Neural crest cell (in vitro differentiated cells): ENCODE results near the gene TUBGCP2. TPM values are rescaled to one million over a fixed set of nuclear protein-coding genes. Genes with fewer than 3 reads are reported as not detected.

Experiments
- DNase-seq: peaks from one replicate; pipeline ENCODE4 v3.0.0; 2021; ENCODE audit warnings: low read depth, mixed read lengths, low spot score
- H3K27ac Mint-ChIP-seq: one replicate; pipeline ENCODE4 v1.8.0; 2021; ENCODE audit warnings: mild to moderate bottlenecking, mixed read lengths; ENCODE audit not compliant: unreplicated experiment
- H3K27me3 Mint-ChIP-seq: 2 replicates; pipeline ENCODE4 v1.8.0; 2021; ENCODE audit warnings: low read depth, mild to moderate bottlenecking, mixed read lengths
- H3K36me3 Mint-ChIP-seq: 2 replicates; pipeline ENCODE4 v1.8.0; 2021; ENCODE audit warnings: low read depth, mild to moderate bottlenecking, mixed read lengths
- H3K4me1 Mint-ChIP-seq: 2 replicates; pipeline ENCODE4 v1.8.0; 2021; ENCODE audit warnings: mixed read lengths
- H3K4me3 Mint-ChIP-seq: one replicate; pipeline ENCODE4 v1.8.0; 2021; ENCODE audit warnings: mild to moderate bottlenecking, mixed read lengths
- H3K9me3 Mint-ChIP-seq: 2 replicates; pipeline ENCODE4 v1.8.0; 2021; ENCODE audit warnings: mixed read lengths
- CTCF ChIP-seq: fragments of 200-600 bp; sonication (generic); conservative IDR thresholded peaks from 2 replicates; pipeline ENCODE4 v1.5.0; 2021; ENCODE audit warnings: antibody characterized with exemption, mild to moderate bottlenecking
- microRNA-seq: library from miRNA; unstranded; fragments of <30 nt; microRNA quantifications from one replicate; pipeline ENCODE4, GENCODE V29; 2020
- total RNA-seq: library from RNA; stranded (reverse); gene quantifications from 2 replicates; pipeline ENCODE4 v1.2.1, GENCODE V29; 2021

TUBGCP2 gene
- total RNA-seq, 1 donor from 2014 or later, result 70.0 TPM

DNA sequence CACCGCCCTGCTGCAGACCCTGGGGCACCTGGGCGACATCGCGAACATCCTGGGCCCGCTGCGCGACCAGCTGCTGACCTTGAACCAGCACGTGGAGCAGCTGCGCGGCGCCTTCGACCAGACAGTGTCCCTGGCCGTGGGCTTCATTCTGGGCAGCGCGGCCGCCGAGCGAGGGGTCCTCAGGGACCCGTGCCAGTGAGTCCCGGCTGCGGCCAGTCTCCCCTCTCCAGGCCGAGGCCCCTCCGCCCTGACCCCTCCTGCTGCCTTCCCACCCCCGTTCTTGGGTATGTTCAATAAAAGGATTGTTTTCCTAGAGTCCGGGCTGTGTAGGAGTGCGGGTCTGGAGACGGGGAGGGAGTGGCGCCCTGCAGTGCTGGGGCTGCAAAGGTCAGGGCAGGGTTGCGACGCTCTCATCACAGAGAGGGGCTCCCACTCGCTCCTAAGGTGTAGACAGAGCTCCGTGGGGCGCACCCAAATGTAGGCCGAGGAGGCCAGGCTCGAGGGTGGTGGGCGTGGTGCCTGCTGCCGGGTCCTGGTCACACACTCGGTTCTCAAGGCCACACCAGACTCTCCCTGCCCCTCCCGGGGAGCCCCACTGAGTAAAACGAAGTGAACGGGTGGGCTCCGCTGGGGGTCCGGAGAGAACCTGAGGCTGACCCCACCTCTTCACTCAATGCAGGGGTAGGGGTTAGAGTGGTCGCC is 77.3 kb downstream of the TUBGCP2 start:
- DNase-seq, result no peak
- peaks cover 89% of the 10 kb centered on the region for H3K27me3 Mint-ChIP-seq

DNA sequence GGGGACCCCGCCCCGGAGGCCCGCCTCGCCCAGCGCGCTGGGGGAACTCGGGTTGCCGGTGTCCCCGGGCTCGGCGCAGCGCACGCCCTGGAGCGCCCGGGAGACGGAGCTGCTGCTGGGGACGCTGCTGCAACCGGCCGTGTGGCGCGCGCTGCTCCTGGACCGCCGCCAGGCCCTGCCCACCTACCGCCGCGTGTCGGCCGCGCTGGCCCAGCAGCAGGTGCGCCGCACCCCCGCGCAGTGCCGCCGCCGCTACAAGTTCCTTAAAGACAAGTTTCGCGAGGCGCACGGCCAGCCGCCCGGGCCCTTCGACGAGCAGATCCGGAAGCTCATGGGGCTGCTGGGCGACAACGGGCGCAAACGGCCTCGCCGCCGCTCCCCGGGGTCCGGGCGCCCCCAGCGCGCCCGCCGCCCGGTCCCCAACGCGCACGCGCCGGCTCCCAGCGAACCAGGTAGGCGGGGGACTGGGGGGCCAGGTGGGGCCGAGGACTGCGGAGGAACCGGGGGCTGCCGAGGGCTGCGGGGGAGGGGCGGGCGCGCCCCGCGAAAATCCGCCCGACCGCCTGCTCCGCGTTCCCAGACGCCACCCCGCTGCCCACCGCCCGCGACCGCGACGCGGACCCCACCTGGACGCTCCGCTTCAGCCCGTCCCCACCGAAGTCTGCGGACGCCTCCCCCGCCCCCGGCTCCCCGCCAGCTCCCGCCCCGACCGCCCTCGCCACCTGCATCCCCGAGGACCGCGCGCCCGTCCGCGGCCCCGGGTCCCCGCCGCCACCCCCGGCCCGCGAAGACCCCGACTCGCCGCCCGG is 78.1 kb downstream of the TUBGCP2 start:
- H3K27me3 Mint-ChIP-seq, result peaks cover 90% of the 10 kb centered on the region
- H3K4me3 Mint-ChIP-seq, result no peak overlapping the region
- H3K4me1 Mint-ChIP-seq, result peaks cover 10% of the 10 kb centered on the region
- H3K9me3 Mint-ChIP-seq, result no peaks in the 10 kb centered on the region
- DNase-seq, result no peak
- H3K36me3 Mint-ChIP-seq, result peaks cover 3% of the 10 kb centered on the region
- H3K27ac Mint-ChIP-seq, result no peak overlapping the region
- TF ChIP-seq CTCF, result no peak

More for the DNA sequence above, 77.3 kb downstream of the TUBGCP2 start:
- Mint-ChIP-seq H3K27ac (no peak overlapping the region), H3K4me3 (no peak overlapping the region), H3K4me1 (peaks cover 10% of the 10 kb centered on the region), H3K36me3 (peaks cover 3% of the 10 kb centered on the region), H3K9me3 (no peaks in the 10 kb centered on the region)
- TF ChIP-seq CTCF, result no peak

- DNase-seq, result no peak
- Mint-ChIP-seq H3K9me3 (no peaks in the 10 kb centered on the region), H3K27ac (no peak within 1 kb of the TSS)
Measured at GRCh38 chr10:133230044-133230361, 78.7 kb downstream of the TUBGCP2 start, which contains the start of gene UTF1. TSS of gene UTF1 (plus strand) at chr10:133230217. CDS start at chr10:133230289, 72 bp downstream.

GRCh38 chr10:133229265-133230043 is 79.2 kb downstream of the TUBGCP2 start:
- Mint-ChIP-seq H3K27ac (no peak overlapping the region), H3K4me1 (peaks cover 10% of the 10 kb centered on the region), H3K27me3 (peaks cover 87% of the 10 kb centered on the region), H3K4me3 (peak overlapping the region; percentile 44), H3K36me3 (peaks cover 3% of the 10 kb centered on the region), H3K9me3 (no peaks in the 10 kb centered on the region)
- no peak for DNase-seq
- TF ChIP-seq CTCF, result no peak

More at GRCh38 chr10:133230044-133230361, 78.7 kb downstream of the TUBGCP2 start, which contains the start of gene UTF1:
- Mint-ChIP-seq H3K27me3 (peaks cover 90% of the 10 kb centered on the region), H3K4me3 (peak within 1 kb of the TSS; percentile 44), H3K36me3 (peaks cover 3% of the 10 kb centered on the region), H3K4me1 (peaks cover 10% of the 10 kb centered on the region)
- TF ChIP-seq CTCF, result no peak

Small RNA genes within 50 kb of the gene (microRNA-seq; reads per million reads assigned to microRNA genes)
- gene MIR202, result not detected

Other genes with a start within 250 kb of the TUBGCP2 start
- 0.33 and 0.41 TPM in 2 replicates for gene ADGRA1, start 220.9 kb downstream of the TUBGCP2 start, total RNA-seq
- 4.0 and 5.5 TPM in 2 replicates for gene KNDC1, start 148.7 kb downstream of the TUBGCP2 start, total RNA-seq
- gene UTF1, start 78.7 kb downstream of the TUBGCP2 start, total RNA-seq, result not detected in 2 replicates
- not detected in 2 replicates for gene VENTX, start 71.0 kb downstream of the TUBGCP2 start, total RNA-seq
- gene ADAM8, start 32.0 kb downstream of the TUBGCP2 start, total RNA-seq, result 3.6 and 4.5 TPM in 2 replicates
- 62.7 and 75.6 TPM in 2 replicates for gene ZNF511, start within 50 bp of the TUBGCP2 start, total RNA-seq
- 0.82 and 0.89 TPM in 2 replicates for gene CALY, start 28.0 kb upstream of the TUBGCP2 start, total RNA-seq
- gene PRAP1, start 38.5 kb upstream of the TUBGCP2 start, total RNA-seq, result not detected in 2 replicates
- 18.1 and 18.3 TPM in 2 replicates for gene FUOM, start 49.1 kb upstream of the TUBGCP2 start, total RNA-seq
- 98.1 and 103 TPM in 2 replicates for gene ECHS1, start 64.5 kb upstream of the TUBGCP2 start, total RNA-seq
- 8.8 and 9.7 TPM in 2 replicates for gene PAOX, start 70.4 kb upstream of the TUBGCP2 start, total RNA-seq
- 104 and 105 TPM in 2 replicates for gene MTG1, start 85.3 kb upstream of the TUBGCP2 start, total RNA-seq
- gene SPRN, start 115.8 kb upstream of the TUBGCP2 start, total RNA-seq, result 0.37 and 0.48 TPM in 2 replicates
- 1.4 and 1.6 TPM in 2 replicates for gene SCART1, start 145.1 kb upstream of the TUBGCP2 start, total RNA-seq
- gene CYP2E1, start 218.5 kb upstream of the TUBGCP2 start, total RNA-seq, result 0.48 and 0.49 TPM in 2 replicates